Central memory CD4-positive, alpha-beta T cell (primary cell): ENCODE results near the gene TMEM19.
"Not testable (repeated sequence)": the region's sequence is repeated elsewhere in the genome, so short reads cannot be mapped to it uniquely, and the experiment has no call there.

ENCODE experiments used
- DNase-seq: peaks from one replicate; pipeline ENCODE4 v3.0.0; 2022

TMEM19 gene

GRCh38 chr12:71666259-71666658 lies 19.6 kb upstream of the TMEM19 start:
- DNase-seq, result no peak

DNA sequence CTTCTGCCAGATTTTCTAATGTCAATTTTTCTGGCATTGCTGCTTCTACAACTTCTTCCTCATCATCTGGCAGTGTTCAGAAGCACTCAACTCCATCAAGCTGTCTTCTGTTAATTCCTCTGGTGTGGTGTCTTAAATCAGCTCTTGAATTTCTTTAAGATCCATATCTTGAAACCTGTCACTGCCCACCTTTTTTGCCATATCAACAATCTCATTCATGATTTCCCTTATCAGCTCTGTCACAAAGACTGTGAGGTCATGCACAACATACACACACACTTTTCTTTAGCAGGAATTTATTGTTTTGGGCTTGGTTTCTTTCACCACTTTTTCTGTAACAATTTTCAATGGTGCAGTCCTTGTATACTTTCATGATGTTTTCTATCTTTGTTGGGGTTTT lies 14.6 kb upstream of the TMEM19 start:
- no peak for DNase-seq

- no peak for DNase-seq
Measured at GRCh38 chr12:71671816-71672215, 14.1 kb upstream of the TMEM19 start.

DNA sequence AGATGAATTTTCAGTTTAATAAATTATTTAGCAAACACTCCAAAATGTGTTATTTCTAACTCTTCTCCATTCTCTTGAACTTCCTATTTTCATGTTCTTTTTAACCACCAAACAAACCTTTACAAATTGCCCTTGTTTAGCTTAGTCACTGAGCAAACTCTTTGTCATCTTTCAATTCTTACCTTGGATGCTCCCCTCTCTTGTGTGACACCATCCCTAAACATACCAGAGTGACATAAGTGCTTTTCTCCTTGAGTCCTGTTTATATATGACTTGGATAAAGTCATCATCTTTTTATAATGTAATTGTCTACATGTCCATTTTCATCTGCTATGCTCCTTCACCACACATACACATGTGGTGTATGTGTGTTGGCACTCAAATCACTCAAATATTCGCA lies 3.4 kb upstream of the TMEM19 start:
- DNase-seq, result no peak

- DNase-seq, result no peak
Measured at GRCh38 chr12:71683633-71684032, 2.2 kb upstream of the TMEM19 start.

- peak; percentile 25 for DNase-seq
Measured at GRCh38 chr12:71684081-71684480, 1.8 kb upstream of the TMEM19 start.

DNA sequence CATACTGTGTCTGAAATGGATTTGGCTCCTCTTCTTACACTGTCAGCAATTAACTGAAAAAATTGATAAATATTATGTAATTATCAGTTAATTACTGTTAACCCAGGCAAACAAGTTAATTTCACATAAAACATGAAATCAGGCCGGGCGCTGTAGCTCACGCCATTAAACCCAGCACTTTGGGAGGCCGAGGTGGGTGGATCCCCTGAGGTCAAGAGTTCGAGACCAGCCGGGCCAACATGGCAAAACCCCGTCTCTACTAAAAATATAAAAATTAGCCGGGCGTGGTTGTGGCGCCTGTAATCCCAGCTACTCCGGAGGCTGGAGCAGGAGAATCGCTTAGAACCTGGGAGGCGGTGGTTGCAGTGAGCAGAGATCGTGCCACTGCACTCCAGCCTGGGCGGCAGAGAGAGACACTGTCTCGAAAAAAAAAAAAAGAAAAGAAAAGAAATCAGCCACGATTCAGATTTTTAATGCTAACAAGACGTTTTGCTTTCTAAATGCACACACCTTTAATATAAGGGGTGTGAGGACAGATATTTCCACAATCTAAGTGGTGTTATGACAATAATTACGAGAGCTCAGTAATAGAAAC lies 473 bp upstream of the TMEM19 start:
- no peak for DNase-seq

DNA sequence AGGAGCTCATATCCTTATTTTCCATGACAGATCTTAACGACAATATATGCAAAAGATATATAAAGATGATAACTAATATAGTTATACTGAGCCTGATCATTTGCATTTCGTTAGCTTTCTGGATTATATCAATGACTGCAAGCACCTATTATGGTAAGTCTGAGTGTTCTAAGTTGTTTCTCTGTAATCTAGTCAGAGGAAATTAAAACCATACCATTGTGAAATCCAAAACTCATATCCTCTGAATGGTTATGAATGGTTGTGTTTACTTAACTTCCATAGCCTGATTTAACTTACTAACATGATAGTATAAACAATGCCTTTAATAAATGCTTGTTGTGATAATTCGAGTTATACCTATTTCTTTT lies 760 bp downstream of the TMEM19 start:
- DNase-seq, result no peak

- DNase-seq, result not testable (repeated sequence)
Measured at GRCh38 chr12:71687172-71687571, 1.3 kb downstream of the TMEM19 start.

DNA sequence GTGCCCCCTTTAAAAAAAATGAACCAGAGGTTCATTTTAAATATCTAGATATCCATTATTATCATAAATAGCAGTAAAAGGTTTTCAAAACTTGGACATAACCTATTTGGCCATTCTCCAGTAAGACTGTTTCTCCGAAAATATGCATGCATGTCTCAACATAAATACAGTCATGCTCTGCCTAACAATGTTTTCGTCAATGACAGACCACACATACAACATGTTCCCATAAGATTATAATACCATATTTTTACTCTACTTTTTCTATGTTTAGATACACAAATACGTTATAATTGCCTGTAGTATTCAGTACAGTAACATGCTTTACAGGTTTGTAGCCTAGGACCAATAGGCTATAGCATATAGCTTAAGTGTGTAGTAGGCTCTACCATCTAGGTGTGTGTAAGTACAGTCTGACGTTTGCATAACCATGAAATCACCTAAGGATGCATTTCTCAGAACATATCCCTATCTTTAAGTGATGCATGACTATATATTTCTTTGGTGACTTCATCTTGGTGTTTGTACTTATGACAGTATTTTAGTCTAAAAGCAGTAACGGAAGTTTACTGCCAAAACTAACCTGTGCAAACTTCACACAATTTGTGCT lies 3.2 kb downstream of the TMEM19 start:
- DNase-seq, result no peak

- no peak for DNase-seq
Measured at GRCh38 chr12:71691504-71692129, 5.7 kb downstream of the TMEM19 start.

DNA sequence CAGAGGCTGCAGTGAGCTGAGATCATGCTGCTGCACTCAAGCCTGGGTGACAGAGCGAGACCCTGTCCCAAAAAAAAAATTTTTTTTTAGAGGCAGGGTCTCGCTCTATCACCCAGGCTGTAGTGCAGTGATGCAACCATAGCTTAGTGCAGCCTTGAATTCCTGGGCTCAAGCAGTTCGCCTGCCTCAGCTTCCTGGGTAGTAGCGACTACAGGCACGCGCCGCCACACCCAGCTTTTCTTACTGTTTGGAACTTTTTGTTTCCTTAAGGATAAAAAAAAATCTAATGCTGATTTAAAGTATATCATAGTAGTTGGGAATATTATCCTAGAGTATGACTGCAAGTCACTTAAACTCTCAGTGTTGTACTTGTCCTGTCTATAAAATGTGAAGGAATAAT lies 7.2 kb downstream of the TMEM19 start:
- DNase-seq, result no peak

- not testable (repeated sequence) for DNase-seq
Measured at GRCh38 chr12:71693651-71694050, 7.8 kb downstream of the TMEM19 start.

DNA sequence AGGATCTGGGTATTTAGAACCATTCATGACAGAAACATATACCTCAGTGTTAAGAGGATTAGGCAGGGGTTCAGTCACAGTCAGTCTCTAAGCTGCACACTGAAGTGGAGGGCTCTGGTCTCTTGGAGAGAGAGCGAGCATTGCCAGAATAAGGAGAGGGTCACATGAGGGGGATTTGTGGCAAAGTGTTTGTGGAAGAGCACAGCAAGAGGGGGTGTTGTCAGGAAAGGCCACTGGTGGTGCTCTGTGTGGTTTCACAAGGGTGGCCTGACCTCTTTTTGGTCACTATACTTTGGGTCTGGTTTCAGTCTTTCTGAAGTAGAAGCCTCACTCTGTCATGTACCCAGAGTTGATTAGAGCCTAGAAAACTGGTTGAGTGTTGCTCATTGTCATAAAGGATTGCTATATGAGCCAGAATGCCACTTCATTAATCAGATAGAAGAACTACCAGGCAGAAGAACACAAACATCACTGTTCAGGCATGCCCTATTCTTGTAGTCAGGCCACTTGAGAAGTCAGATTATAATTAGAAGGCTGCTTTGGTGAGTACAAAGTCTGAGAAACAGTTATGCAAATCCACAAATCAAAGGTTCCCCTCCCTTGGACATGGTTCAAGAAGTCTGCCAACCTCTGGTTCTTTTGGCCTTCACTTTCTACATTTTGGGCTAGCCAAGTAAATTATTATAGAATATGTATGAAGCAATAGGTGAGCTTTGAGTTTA lies 8.4 kb downstream of the TMEM19 start:
- DNase-seq, result no peak

DNA sequence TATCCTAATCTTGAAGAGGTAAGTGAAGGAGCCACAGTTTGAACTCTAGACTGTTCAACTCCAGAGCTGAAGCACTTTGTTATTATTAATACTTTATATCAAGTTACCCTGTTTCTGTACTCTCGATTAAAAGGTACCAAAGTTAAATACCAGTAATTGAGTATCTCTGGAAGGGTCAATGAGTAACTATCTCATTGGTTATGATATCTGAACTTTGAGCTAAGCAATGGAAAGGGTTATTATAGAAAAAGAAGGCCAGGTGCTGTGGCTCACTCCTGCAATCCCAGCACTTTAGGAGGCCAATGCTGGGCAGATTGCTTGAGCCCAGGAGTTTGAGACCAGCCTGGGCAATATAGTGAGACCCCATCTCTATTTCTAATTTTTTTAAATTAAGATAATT lies 9.9 kb downstream of the TMEM19 start:
- DNase-seq, result no peak

GRCh38 chr12:71702181-71702580 lies 16.3 kb downstream of the TMEM19 start:
- not testable (repeated sequence) for DNase-seq

DNA sequence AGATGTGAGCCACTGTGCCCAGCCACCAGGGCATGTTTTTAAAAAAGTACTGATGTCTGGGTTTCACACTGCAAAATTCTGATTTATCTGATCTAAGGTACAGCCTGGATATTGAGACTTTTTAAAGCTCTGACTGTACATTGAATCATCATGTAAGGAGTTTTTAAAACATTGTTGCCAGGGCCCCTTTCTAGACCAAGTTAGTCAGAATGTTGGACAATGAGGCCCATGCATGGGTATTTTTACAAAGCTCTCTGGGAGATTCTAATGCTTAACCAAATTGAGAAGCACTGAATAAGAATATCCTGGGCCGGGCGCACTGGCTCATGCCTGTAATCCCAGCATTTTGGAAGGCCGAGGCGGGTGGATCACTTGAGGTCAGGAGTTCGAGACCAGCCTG lies 16.7 kb downstream of the TMEM19 start:
- DNase-seq, result no peak

GRCh38 chr12:71703206-71703605 lies 17.3 kb downstream of the TMEM19 start:
- no peak for DNase-seq

DNA sequence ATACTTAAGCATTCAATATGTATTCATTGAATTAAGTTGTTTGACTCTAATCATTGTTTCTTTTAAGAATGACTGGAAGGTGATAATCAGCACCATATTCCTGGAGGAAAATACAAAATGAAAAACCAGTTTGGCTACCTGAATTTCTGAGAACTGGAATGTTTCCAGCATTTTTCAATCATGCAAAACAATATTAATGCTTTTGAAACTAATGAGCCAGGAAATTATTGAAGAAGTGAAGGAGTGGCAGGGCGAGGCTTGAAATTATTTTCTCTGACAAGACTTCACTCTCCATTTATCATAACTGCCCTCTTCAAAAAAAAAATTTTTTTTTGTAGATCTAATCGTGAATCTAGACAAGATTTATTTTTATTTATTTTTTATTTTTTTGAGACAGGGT lies 19.0 kb downstream of the TMEM19 start:
- no peak for DNase-seq

GRCh38 chr12:71708658-71709057 lies 22.8 kb downstream of the TMEM19 start:
- DNase-seq, result no peak

DNA sequence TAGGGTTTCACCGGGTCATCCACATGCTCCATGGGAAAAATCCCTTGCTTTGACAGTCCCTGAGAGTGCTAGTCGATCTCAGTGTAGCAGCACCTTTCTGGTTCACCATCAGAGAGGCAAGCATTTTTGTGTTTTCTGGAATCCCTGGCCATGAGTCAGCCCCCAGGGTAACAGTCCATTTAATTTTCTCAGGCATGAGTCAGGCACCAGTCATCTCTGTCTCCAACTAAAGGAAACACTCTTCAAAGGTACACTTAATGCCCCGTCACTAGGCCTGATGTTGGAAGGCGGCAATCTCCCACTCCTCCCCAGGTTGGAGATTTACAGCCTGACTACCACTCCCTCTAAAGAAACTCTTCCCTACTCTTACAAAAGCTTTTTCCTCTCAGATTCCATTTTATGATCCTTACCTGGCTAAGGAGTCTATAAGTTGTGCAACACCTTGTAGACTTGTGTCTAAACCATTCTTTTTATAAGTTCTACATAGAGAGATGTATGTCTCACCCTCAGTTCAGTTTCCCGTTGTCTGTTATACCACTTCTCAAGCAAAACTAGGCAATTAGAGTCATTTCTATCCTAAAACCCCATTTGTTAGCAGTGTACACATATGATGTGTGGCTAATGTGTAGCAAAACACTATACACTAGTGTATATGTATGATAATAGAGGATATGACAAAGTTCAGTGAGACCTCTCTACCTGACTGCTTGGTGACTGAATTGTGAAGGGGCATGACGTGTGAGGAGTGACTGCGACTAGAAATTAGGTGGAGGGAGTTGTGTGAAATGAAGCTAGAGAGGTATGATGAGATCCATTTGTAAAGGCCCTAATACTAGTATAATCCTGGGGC lies 24.6 kb downstream of the TMEM19 start:
- no peak for DNase-seq

- no peak for DNase-seq
Measured at GRCh38 chr12:71718611-71719010, 32.7 kb downstream of the TMEM19 start.
